OCI-LY7 (cell line): Measurements from ENCODE around the gene TAAR8. TPM values are rescaled to one million over a fixed set of nuclear protein-coding genes. Genes with fewer than 3 reads are reported as not detected.
"Not testable (repeated sequence)": the region's sequence is repeated elsewhere in the genome, so short reads cannot be mapped to it uniquely, and the experiment has no call there.

Experiments used
- BruUV-seq: library from RNA; stranded (reverse); fragments of 400-500 nt; replicated peaks from 2 replicates; lab custom pipeline; 2021; lab: Mats Ljungman, UMichigan
- CTCF ChIA-PET: fragments of 300-600 bp; sonication (Branson Sonifier 250); formaldehyde crosslinking; loops from one replicate; lab custom pipeline; 2022; ENCODE audit warnings: antibody characterized with exemption; ENCODE audit not compliant: unreplicated experiment; lab: Charles Lee
- POLR2A ChIA-PET: fragments of 300-600 bp; sonication (Branson Sonifier 250); formaldehyde crosslinking; loops from one replicate; lab custom pipeline; 2022; ENCODE audit warnings: antibody characterized with exemption; lab: Charles Lee
- DNase-seq: peaks from one replicate; pipeline ENCODE4 v3.0.0-alpha.2; 2015; ENCODE audit warnings: low spot score
- H2AFZ ChIP-seq: fragments of 200-600 bp; sonication (generic), shearing (Covaris generic); 2 replicates; pipeline ENCODE4 v1.6.1; 2014; ENCODE audit warnings: mild to moderate bottlenecking, antibody characterized with exemption, low read length, moderate library complexity
- H3K27ac ChIP-seq: fragments of 200-600 bp; sonication (generic); 2 replicates; pipeline ENCODE4 v1.5.1; 2014; ENCODE audit warnings: mixed run types, low read depth, mild to moderate bottlenecking, moderate library complexity, low read length, inconsistent platforms; ENCODE audit not compliant: poor library complexity, severe bottlenecking
- H3K36me3 ChIP-seq: fragments of 200-600 bp; sonication (generic); 2 replicates; pipeline ENCODE4 v1.6.1; 2014; ENCODE audit warnings: mild to moderate bottlenecking, antibody characterized with exemption, low read length, moderate library complexity, mixed read lengths; ENCODE audit not compliant: insufficient read depth
- H3K4me1 ChIP-seq: fragments of 200-600 bp; sonication (generic); 2 replicates; pipeline ENCODE4 v1.5.1; 2014; ENCODE audit warnings: mild to moderate bottlenecking, low read length; ENCODE audit not compliant: insufficient read depth, poor library complexity, severe bottlenecking
- H3K4me2 ChIP-seq: fragments of 200-600 bp; sonication (generic); 2 replicates; pipeline ENCODE4 v1.6.1; 2014; ENCODE audit warnings: mild to moderate bottlenecking, low read length
- H3K4me3 ChIP-seq: fragments of 200-600 bp; sonication (generic); 2 replicates; pipeline ENCODE4 v1.5.1; 2014; ENCODE audit warnings: mild to moderate bottlenecking, low read depth, low read length; ENCODE audit not compliant: poor library complexity, severe bottlenecking
- H3K79me2 ChIP-seq: fragments of 200-600 bp; sonication (generic); 2 replicates; pipeline ENCODE4 v1.6.1; 2016; ENCODE audit warnings: low read depth, mild to moderate bottlenecking, low read length, moderate library complexity, mixed read lengths; ENCODE audit not compliant: insufficient read depth
- H3K9me2 ChIP-seq: fragments of 200-600 bp; sonication (generic); 2 replicates; pipeline ENCODE4 v1.6.1; 2016; ENCODE audit warnings: mild to moderate bottlenecking, low read length, mixed read lengths; ENCODE audit not compliant: insufficient read depth
- H3K9me3 ChIP-seq: fragments of 200-600 bp; sonication (generic); 2 replicates; pipeline ENCODE4 v1.6.1; 2014; ENCODE audit warnings: mild to moderate bottlenecking, mixed run types, low read length, mixed read lengths
- H4K20me1 ChIP-seq: fragments of 200-600 bp; sonication (generic); 2 replicates; pipeline ENCODE4 v1.6.1; 2014; ENCODE audit warnings: mild to moderate bottlenecking, antibody characterized with exemption, low read length, moderate library complexity, mixed read lengths; ENCODE audit not compliant: insufficient read depth
- EZH2phosphoT487 ChIP-seq: fragments of 200-600 bp; sonication (generic); IDR thresholded peaks from 2 replicates; pipeline ENCODE4 v1.6.1; 2018; ENCODE audit warnings: low read depth, borderline replicate concordance, mild to moderate bottlenecking, mixed run types, antibody characterized with exemption, low read length, moderate library complexity, mixed read lengths
- intact Hi-C: fragments of 100-400 bp; cut with micrococcal nuclease; formaldehyde crosslinking; loops from one replicate; pipeline ENCODE4 v1.10.0; 2022; ENCODE audit not compliant: unreplicated experiment
- total RNA-seq, 2 experiments: library from RNA; depleted of rRNA in 1 of 2; stranded (reverse); fragments of >200 nt in 1 of 2; shearing (Covaris generic) in 1 of 2; gene quantifications; 2 replicates each; pipeline ENCODE4 v1.2.3, GENCODE V29; 2014 to 2022
- TF ChIP-seq, protein P1 (sequence below): fragments of 200-600 bp; sonication (generic); conservative IDR thresholded peaks from 2 replicates; pipeline ENCODE4 v1.5.1; 2014; ENCODE audit warnings: mild to moderate bottlenecking, antibody characterized with exemption, low read length, moderate library complexity, mixed read lengths

The TAAR8 gene
- total RNA-seq, 2 experiments from 2014 or later = not detected

DNA sequence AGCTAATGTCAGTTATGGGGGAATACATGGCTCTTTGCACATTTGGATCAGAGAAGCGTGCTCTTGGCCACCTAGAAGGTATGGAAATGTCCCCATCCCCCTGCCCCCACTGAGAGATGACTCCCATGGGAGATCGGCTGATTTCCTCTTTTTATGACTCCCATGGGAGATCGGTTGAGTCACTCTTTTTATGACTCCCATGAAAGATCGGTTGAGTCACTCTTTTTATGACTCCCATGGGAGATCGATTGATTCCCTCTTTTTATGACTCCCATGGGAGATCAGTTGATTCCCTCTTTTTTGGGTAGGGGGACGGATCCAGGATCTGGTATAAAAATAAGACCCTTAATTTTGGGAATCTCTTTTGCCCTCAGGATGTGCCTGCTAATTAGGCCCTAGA lies 24.7 kb upstream of the TAAR8 start:
- Histone ChIP-seq H3K36me3 (no peaks in the 10 kb centered on the region), H4K20me1 (no peaks in the 10 kb centered on the region), H3K4me3 (no peak overlapping the region), H3K9me2 (no peaks in the 10 kb centered on the region), H3K4me2 (no peak overlapping the region), H3K9me3 (peaks cover 5% of the 10 kb centered on the region; the same call in 1 of the 2 replicates), H2AFZ (no peak overlapping the region), H3K27ac (no peak overlapping the region), H3K4me1 (peaks cover 7% of the 10 kb centered on the region), H3K79me2 (no peaks in the 10 kb centered on the region)
- no peak for DNase-seq
- ChIA-PET CTCF (interaction anchor here (1.3 kb wide), 1 partner anchor 15 kb away, joined by 6 read pairs; the partner anchor contains the start of gene STX7), POLR2A (interaction anchor here (1.3 to 1.4 kb wide), 2 partner anchors 15 to 275 kb away, joined by 3 to 6 read pairs; partner anchors contain the start of gene STX7)
- TF ChIP-seq, protein P1, sequence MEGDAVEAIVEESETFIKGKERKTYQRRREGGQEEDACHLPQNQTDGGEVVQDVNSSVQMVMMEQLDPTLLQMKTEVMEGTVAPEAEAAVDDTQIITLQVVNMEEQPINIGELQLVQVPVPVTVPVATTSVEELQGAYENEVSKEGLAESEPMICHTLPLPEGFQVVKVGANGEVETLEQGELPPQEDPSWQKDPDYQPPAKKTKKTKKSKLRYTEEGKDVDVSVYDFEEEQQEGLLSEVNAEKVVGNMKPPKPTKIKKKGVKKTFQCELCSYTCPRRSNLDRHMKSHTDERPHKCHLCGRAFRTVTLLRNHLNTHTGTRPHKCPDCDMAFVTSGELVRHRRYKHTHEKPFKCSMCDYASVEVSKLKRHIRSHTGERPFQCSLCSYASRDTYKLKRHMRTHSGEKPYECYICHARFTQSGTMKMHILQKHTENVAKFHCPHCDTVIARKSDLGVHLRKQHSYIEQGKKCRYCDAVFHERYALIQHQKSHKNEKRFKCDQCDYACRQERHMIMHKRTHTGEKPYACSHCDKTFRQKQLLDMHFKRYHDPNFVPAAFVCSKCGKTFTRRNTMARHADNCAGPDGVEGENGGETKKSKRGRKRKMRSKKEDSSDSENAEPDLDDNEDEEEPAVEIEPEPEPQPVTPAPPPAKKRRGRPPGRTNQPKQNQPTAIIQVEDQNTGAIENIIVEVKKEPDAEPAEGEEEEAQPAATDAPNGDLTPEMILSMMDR = no peak
- no peak for TF ChIP-seq EZH2phosphoT487
- intact Hi-C loops = no loop called here
- no TSS peak for BruUV-seq

DNA sequence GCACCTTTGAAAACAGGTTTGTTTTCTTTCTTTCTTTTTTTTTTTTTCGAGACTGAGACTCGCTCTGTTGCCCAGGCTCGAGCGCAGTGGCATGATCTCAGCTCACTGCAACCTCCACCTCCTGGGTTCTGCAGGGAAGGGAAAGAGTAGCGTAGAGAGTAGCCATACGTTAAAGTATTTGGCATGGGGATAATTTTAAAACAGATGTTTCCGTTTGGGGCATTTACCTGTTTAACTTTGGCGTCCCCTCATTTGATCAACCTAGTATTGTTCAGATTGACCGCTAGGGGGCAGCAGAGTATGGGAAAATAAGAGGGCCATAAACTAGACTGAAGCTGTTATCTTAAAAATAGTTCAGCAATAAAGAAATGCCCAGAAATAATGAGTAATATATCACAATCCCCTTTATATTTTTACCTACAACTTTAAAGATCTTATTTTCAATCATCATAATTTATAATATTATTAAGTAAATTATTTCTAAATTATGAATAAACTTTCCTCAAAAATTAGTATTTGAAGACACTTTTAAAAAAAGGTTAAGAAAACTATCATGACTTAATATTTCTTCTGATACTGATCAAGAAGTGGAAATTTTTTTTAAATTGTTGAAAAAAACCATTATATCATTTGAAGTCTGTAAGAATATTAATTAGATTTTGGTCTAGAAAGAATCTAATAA lies 22.0 kb upstream of the TAAR8 start:
- Histone ChIP-seq H3K9me2 (no peaks in the 10 kb centered on the region), H2AFZ (peak overlapping the region; percentile 96), H3K4me3 (peak overlapping the region; percentile 63), H3K27ac (no peak overlapping the region), H3K4me2 (peak overlapping the region; percentile 79), H3K4me1 (peaks cover 7% of the 10 kb centered on the region), H4K20me1 (no peaks in the 10 kb centered on the region), H3K9me3 (peaks cover 13% of the 10 kb centered on the region; the same call in 1 of the 2 replicates), H3K36me3 (no peaks in the 10 kb centered on the region), H3K79me2 (no peaks in the 10 kb centered on the region)
- ChIA-PET CTCF (interaction anchor here (0.6 kb wide), 1 partner anchor 295 kb away, joined by 3 read pairs; no protein-coding TSS in a partner anchor), POLR2A (interaction anchor here (0.6 to 1.2 kb wide), 3 partner anchors 21 to 251 kb away, joined by 3 to 5 read pairs (median 3); no protein-coding TSS in a partner anchor)
- TF ChIP-seq EZH2phosphoT487 = no peak
- TF ChIP-seq, protein P1 = peak; percentile 87
- intact Hi-C loops = loop anchor here (1.0 to 5.0 kb wide), 5 partner anchors 138 to 1022 kb away; no protein-coding TSS in a partner anchor
- no TSS peak for BruUV-seq
- peak; percentile 82 for DNase-seq

DNA sequence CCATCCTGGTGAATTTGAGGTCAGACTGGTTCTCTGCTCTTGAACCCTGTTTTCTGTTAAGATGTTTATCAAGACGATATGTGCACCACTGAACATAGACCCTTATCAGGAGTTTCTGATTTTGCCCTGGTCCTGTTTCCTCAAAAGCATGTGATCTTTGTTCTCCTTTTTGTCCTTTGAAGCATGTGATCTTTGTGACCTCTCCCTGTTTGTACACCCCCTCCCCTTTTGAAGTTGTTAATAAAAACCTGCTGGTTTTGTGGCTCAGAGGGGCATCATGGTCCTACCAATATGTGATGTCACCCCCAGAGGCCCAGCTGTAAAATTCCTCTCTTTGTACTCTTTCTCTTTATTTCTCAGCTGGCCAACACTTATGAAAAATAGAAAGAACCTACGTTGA lies 17.9 kb upstream of the TAAR8 start:
- H3K79me2 ChIP-seq, BruUV-seq, H3K4me3 ChIP-seq, CTCF ChIA-PET, H3K4me1 ChIP-seq, H3K9me2 ChIP-seq, DNase-seq, H3K4me2 ChIP-seq, H4K20me1 ChIP-seq, H3K27ac ChIP-seq, H3K36me3 ChIP-seq, H2AFZ ChIP-seq: not testable (repeated sequence)
- intact Hi-C loops = loop anchor here (5.0 kb wide), 1 partner anchor 1018 kb away; no protein-coding TSS in a partner anchor
- POLR2A ChIA-PET = interaction anchor here (0.7 kb wide), 1 partner anchor 39 kb away, joined by 4 read pairs; no protein-coding TSS in a partner anchor
- H3K9me3 ChIP-seq = peaks cover 13% of the 10 kb centered on the region; the same call in 1 of the 2 replicates
